GM18951 (cell line): ENCODE measurements around the gene RNF41.
A peak's percentile ranks its signal among the peaks of the same experiment; 100 is the strongest.

Source experiments
- POLR2A ChIP-seq: IDR thresholded peaks from 4 replicates; pipeline ENCODE4 v1.6.1; 2011; ENCODE audit warnings: mild to moderate bottlenecking; ENCODE audit not compliant: insufficient read length, insufficient read depth; ENCODE audit errors: extremely low read depth
- in situ Hi-C: fragments of 300-500 bp; cut with MboI; formaldehyde crosslinking; loops from one replicate; pipeline ENCODE4 v1.12.0; 2022; ENCODE audit warnings: low sequenced_read_pairs, mixed read lengths, inconsistent platforms; ENCODE audit not compliant: unreplicated experiment

The RNF41 gene

GRCh38 chr12:56213878-56214277, 7.8 kb downstream of the RNF41 start:
- no peak for TF ChIP-seq POLR2A
- in situ Hi-C loops: no loop called here

GRCh38 chr12:56212361-56212760, 9.4 kb downstream of the RNF41 start:
- no peak for TF ChIP-seq POLR2A
- in situ Hi-C loops: no loop called here

GRCh38 chr12:56208006-56208405, 13.7 kb downstream of the RNF41 start:
- in situ Hi-C loops: no loop called here
- TF ChIP-seq POLR2A: no peak

GRCh38 chr12:56206452-56207166, 15.1 kb downstream of the RNF41 start:
- in situ Hi-C loops: no loop called here

DNA sequence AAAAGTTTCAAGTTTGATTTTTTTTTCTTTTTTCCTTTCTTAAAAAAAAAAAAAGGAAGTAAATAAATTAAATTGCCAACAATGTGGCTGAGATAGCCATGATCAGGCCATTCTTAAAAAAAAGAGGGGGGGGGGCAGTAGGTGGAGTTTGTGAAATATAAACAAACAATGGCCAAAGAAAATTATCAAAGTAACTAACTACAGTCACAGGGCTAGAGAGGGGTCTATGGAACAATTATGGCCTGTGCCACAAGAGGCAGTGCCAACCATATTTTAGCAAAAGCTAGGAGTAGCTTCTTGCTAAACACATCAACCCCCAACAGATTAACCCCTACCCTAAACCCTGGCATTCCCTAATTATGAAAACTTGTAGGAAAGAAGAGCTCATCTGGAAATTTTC, 16.3 kb downstream of the RNF41 start:
- no peak for TF ChIP-seq POLR2A
- in situ Hi-C loops: no loop called here

More at GRCh38 chr12:56206452-56207166, 15.1 kb downstream of the RNF41 start:
- TF ChIP-seq POLR2A: no peak

- TF ChIP-seq POLR2A: no peak
- in situ Hi-C loops: no loop called here
Measured at GRCh38 chr12:56204275-56204674, 17.4 kb downstream of the RNF41 start.

DNA sequence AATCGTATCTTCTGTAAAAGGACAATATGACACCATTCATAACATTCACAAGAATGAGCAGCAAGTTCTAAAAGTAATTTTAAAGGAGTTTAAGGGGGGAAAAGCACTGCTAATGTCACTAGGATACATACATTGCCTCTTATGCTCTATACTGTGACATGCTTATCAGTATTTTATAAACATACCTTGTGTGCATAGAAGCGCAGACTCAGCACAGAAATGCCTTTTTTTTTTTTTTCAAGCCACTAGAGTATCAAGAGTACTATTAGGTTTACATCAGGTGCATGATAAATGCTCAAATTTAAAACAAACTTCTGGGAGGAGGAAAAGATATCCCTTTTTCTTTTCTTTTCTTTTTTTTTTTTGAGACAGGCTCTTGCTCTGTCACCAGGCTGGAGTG, 18.9 kb downstream of the RNF41 start:
- TF ChIP-seq POLR2A: no peak
- in situ Hi-C loops: no loop called here

GRCh38 chr12:56202366-56202765, 19.4 kb downstream of the RNF41 start:
- no peak for TF ChIP-seq POLR2A
- in situ Hi-C loops: no loop called here

- TF ChIP-seq POLR2A: no peak
- in situ Hi-C loops: loop anchor here (10.0 kb wide), 1 partner anchor 266 kb away; the partner anchor contains the start of gene SPRYD4
Measured at GRCh38 chr12:56198836-56199235, 22.9 kb downstream of the RNF41 start.

DNA sequence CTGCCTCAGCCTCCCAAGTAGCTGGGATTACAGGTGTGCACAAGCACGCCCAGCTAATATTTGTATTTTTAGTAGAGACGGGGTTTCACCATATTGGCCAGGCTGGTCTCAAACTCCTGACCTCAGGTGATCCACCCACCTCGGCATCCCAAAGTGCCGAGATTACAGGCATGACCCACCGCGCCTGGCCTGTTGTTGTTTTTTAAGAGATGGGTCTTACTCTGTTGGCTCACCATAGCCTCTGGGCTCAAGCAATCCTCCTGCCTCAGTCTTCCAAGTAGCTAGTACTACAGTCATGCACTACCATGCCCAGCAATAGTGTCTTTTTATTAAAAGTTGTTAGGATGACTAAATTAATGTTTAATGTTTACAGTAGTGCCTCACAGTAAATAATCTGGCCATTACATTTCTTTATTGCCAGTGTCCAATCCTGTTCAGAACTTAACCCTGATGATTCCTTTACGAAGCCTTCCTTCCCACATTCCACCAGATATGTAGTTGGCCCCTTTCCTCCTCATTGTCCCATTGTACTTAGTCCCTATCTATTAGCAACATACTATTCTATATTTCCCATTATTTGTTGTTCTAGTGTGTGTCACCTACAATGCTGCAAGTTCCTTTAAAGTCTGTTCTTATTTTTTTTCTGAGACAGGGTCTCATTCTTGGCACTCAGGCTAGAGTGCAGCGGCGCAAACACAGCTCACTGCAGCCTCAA, 23.6 kb downstream of the RNF41 start:
- TF ChIP-seq POLR2A: no peak
- in situ Hi-C loops: loop anchor here (10.0 kb wide), 1 partner anchor 267 kb away; the partner anchor contains the start of gene SPRYD4

- in situ Hi-C loops: loop anchor here (10.0 kb wide), 1 partner anchor 268 kb away; the partner anchor contains the start of gene SPRYD4
Measured at GRCh38 chr12:56196818-56197550, 24.7 kb downstream of the RNF41 start.

GRCh38 chr12:56193025-56193578, 28.6 kb downstream of the RNF41 start:
- peak; percentile 14 for TF ChIP-seq POLR2A
- in situ Hi-C loops: loop anchor here (10.0 kb wide), 1 partner anchor 272 kb away; the partner anchor contains the start of gene SPRYD4

DNA sequence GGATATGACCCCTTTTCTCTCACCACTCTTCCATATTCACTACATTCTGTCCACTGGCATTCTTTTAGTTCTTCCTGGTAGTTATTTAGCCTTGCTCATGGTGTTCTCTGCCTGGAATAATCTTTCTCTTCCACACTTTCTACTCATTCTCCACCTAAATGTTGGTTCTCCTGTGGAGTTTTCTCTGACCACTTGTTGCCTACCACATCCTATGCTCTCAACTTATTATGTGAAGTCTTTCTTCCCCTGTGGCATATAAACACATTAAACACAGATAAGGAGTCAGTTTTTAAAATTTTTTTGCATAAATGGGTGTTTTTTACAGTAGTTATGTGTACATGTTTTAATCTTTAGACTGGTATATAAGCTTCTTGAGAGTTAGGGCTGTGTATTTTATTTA, 29.1 kb downstream of the RNF41 start:
- in situ Hi-C loops: loop anchor here (10.0 kb wide), 1 partner anchor 272 kb away; the partner anchor contains the start of gene SPRYD4
- no peak for TF ChIP-seq POLR2A
